Measurements from ENCODE around the gene CEP68.

DNA sequence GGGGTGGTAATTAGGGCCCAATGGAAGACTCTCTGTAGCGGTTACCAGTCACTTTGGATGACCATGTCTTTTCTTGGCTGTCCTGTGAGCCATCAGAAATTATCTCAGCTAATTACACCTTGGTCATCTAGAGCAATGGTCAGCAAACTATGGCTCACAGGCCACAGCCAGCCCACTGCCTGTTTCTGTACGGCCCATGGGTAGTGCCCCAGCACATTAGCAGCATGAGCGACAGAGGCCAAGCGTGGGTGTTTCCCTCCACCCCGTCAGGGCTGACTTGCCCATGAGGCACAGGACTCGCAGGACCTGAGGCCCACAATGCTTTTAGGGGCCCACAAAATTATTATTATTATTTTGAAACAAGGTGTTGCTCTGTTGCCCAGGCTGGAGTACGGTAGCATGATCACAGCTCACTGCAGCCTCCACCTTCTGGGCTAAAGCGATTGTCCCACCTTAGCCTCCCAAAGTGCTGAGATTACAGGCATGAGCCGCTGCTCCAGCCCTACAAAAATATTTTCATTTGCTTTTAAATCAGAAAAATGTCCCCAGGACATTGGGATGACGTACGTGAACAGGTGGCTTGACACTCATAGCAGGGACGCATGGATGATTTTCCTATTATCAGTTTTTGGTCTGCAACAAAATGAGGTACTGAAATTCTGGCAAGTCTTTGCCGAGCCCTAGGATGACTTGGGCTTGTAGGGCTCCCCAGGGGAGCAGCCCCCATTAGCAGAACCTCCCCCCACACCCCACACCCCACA, 29.3 kb upstream of the CEP68 start:
- no peak for TF ChIP-seq POLR2A (IDR thresholded peaks at IDR 0.05)
- TF ChIP-seq, protein P1, sequence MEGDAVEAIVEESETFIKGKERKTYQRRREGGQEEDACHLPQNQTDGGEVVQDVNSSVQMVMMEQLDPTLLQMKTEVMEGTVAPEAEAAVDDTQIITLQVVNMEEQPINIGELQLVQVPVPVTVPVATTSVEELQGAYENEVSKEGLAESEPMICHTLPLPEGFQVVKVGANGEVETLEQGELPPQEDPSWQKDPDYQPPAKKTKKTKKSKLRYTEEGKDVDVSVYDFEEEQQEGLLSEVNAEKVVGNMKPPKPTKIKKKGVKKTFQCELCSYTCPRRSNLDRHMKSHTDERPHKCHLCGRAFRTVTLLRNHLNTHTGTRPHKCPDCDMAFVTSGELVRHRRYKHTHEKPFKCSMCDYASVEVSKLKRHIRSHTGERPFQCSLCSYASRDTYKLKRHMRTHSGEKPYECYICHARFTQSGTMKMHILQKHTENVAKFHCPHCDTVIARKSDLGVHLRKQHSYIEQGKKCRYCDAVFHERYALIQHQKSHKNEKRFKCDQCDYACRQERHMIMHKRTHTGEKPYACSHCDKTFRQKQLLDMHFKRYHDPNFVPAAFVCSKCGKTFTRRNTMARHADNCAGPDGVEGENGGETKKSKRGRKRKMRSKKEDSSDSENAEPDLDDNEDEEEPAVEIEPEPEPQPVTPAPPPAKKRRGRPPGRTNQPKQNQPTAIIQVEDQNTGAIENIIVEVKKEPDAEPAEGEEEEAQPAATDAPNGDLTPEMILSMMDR (IDR thresholded peaks at IDR 0.05) = no peak

All from tibial nerve (tissue), 3 donors.